ENCODE results near the gene ST6GAL1. TPM values are rescaled to one million over a fixed set of nuclear protein-coding genes. Genes with fewer than 3 reads are reported as not detected.
"Not testable (repeated sequence)": the region's sequence is repeated elsewhere in the genome, so short reads cannot be mapped to it uniquely, and the experiment has no call there.

Gene ST6GAL1
- total and polyA plus RNA-seq, 2 of the 4 experiments (the other 2 are of a cell fraction): 1.4 to 2.9 TPM

DNA sequence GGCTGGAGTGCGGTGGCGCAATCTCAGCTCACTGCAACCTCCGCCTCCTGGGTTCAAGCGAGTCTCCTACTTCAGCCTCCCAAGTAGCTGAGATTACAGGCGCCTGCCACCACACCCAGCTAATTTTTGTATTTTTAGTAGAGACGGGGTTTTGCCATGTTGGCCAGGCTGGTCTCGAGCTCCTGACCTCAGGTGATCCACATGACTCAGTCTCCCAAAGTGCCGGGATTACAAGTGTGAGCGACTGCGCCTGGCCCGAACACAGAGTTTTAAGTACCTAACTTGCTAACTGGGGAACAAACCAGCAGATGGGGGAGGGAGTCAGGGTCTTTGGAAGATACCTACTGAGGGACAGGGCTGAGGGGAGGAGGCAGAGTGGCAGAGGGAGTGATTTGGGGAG, 36.9 kb downstream of the ST6GAL1 start:
- H3K23ac ChIP-seq (ENCODE audit: low read depth, low read length); H3K9ac ChIP-seq (ENCODE audit: low read depth, low read length); POLR2A ChIA-PET (ENCODE audit: unreplicated experiment); H4K5ac ChIP-seq (ENCODE audit: low read depth, low read length); H3K9me3 ChIP-seq (ENCODE audit: control insufficient read depth, insufficient read depth, low read length); BruUV-seq (replicated peaks); H2BK15ac ChIP-seq (ENCODE audit: low read depth, low read length); H3K14ac ChIP-seq (replicated peaks; ENCODE audit: low read depth, low read length); CTCF ChIA-PET; intact Hi-C loops (cut with micrococcal nuclease); H4K8ac ChIP-seq (ENCODE audit: low read depth in 2 of 2, low read length in 2 of 2); H2BK120ac ChIP-seq (ENCODE audit: low read depth, low read length); DNase-seq; H4K20me1 ChIP-seq (ENCODE audit: insufficient read depth, low read length); H3K4ac ChIP-seq (ENCODE audit: low read depth, low read length); H3K27me3 ChIP-seq (ENCODE audit: control insufficient read depth, insufficient read depth, low read length); H3K18ac ChIP-seq (ENCODE audit: low read depth, low read length); in situ Hi-C loops (cut with MboI; ENCODE audit: low sequenced_read_pairs); H2BK5ac ChIP-seq (ENCODE audit: low read depth, low read length, poor library complexity, severe bottlenecking); ATAC-seq (ENCODE audit: low read depth); H3K27ac ChIP-seq (ENCODE audit: insufficient read depth, low read length); H3K4me3 ChIP-seq (ENCODE audit: insufficient read depth, low read depth, low read length); H3K4me2 ChIP-seq (ENCODE audit: low read depth, low read length); H2BK20ac ChIP-seq (ENCODE audit: low read depth, low read length); dilution Hi-C loops (cut with HindIII; ENCODE audit: low sequenced_read_pairs, unreplicated experiment); H3K79me1 ChIP-seq (ENCODE audit: low read depth in 1 of 2, low read length in 2 of 2); H4K91ac ChIP-seq (ENCODE audit: insufficient read depth, low read depth, low read length); H2AK5ac ChIP-seq (ENCODE audit: low read depth, low read length); H3K9me1 ChIP-seq (ENCODE audit: insufficient read depth, low read length); H3K56ac ChIP-seq (ENCODE audit: extremely low read depth, insufficient read depth, low read length); H3K4me1 ChIP-seq (ENCODE audit: control insufficient read depth, insufficient read depth, low read length); H3K36me3 ChIP-seq (ENCODE audit: control insufficient read depth, insufficient read depth, low read length): not testable (repeated sequence)
- WGBS, 2 experiments (ENCODE audit: extremely low coverage in 2 of 2, insufficient read length in 1 of 2): 91% methylated on average over 7 of the region's 11 CpGs; no CpG with 5 or more reads in 1 of the 2 experiments
- peak overlapping the region; percentile 12 for H2AFZ ChIP-seq (replicated peaks; ENCODE audit: low read length, poor library complexity)
- peak overlapping the region; percentile 33 for H2AK9ac ChIP-seq (replicated peaks; ENCODE audit: low read depth, low read length, poor library complexity)
